SU-DHL-6 (cell line): Measurements from ENCODE around the gene PIK3R6.

Experiments used
- EZH2phosphoT487 ChIP-seq: fragments of 200-600 bp; sonication (generic), shearing (Covaris generic); conservative IDR thresholded peaks from 2 replicates; pipeline ENCODE4 v1.6.1; 2018; ENCODE audit warnings: mild to moderate bottlenecking, antibody characterized with exemption, low read length, moderate library complexity, mixed read lengths
- TF ChIP-seq, protein P1 (sequence below): fragments of 200-600 bp; sonication (generic); IDR thresholded peaks from one replicate; pipeline ENCODE4 v1.5.1; 2017; ENCODE audit warnings: antibody characterized with exemption, mild to moderate bottlenecking, low read length, moderate library complexity; ENCODE audit not compliant: insufficient read depth, poor library complexity, severe bottlenecking

DNA sequence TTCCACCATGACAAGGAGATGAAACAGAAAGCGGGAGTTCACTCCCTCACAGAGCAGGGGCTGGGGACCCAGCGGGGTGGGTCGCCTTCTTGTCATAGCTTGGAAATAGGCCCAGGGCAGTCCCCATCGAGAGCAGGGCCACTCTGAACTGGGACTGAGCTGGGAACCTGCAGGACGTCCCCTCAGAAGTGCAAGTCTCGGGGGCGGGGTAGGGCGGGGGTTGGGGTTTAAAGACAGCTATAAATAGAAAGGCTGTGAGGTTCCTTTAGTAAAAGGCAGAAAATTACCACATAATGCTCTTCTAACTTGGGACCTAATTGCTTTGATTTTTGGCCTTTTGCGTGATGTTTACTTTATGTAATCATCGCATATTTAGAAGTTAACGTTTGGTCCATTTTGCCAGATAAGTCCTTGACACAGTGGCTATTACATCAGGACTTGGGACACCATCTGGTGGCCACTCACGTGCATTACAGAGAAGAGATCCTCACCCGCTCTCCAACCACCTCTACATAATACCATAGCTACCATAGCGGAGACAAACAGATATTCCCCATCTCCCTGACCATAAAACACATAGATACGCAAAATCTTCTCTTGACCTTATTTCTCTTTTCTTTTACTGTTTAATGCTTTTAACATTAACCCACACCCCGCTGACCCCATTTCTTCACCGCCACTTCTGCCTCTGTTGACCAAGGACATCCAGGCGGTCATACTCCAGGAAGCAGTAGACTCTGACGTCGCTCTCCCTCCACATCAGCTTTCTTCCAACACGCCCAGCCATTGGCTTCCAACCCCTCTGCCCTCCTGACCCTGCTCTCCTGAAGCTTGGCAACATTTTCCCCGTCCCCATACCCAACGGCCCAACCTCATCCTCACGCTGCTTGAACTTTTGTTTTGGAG is 27.5 kb upstream of the PIK3R6 start:
- TF ChIP-seq, protein P1, sequence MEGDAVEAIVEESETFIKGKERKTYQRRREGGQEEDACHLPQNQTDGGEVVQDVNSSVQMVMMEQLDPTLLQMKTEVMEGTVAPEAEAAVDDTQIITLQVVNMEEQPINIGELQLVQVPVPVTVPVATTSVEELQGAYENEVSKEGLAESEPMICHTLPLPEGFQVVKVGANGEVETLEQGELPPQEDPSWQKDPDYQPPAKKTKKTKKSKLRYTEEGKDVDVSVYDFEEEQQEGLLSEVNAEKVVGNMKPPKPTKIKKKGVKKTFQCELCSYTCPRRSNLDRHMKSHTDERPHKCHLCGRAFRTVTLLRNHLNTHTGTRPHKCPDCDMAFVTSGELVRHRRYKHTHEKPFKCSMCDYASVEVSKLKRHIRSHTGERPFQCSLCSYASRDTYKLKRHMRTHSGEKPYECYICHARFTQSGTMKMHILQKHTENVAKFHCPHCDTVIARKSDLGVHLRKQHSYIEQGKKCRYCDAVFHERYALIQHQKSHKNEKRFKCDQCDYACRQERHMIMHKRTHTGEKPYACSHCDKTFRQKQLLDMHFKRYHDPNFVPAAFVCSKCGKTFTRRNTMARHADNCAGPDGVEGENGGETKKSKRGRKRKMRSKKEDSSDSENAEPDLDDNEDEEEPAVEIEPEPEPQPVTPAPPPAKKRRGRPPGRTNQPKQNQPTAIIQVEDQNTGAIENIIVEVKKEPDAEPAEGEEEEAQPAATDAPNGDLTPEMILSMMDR: peak; percentile 46
- no peak for TF ChIP-seq EZH2phosphoT487
